Sciatic nerve (tissue), 2 donors: ENCODE results near the gene ZYG11B. TPM values are rescaled to one million over a fixed set of nuclear protein-coding genes. Genes with fewer than 3 reads are reported as not detected.
A peak's percentile ranks its signal among the peaks of the same experiment; 100 is the strongest.
"Not testable (repeated sequence)": the region's sequence is repeated elsewhere in the genome, so short reads cannot be mapped to it uniquely, and the experiment has no call there.

Experiments
- ATAC-seq: fragments of 200-7000 bp; cut with Tn5 transposase; one replicate; pipeline ENCODE4 v1.9.1; 2020; ENCODE audit warnings: mild to moderate bottlenecking, moderate library complexity
- DNase-seq: peaks from one replicate; pipeline ENCODE4 v3.0.0-alpha.2; 2020; ENCODE audit warnings: low spot score
- intact Hi-C: fragments of 100-400 bp; cut with DNase I; formaldehyde crosslinking; loops from one replicate; pipeline ENCODE4 v1.14.2; 2022
- total RNA-seq: library from RNA; stranded (reverse); fragmentation: NEBNext Ultra II Directional; extraction: Animal tissue kit (Norgen Biotek cat#: 25700); gene quantifications from one replicate; pipeline ENCODE4 v1.2.1, GENCODE V29; 2021
- donor health status: DM: no; HTN: no; CAD: no.
- donor health status: DM: no; HTN: no; CAD: no.

Gene ZYG11B
- total RNA-seq: 36.4 TPM

GRCh38 chr1:52726265-52727113 is at the start of gene ZYG11B:
TSS of gene ZYG11B (plus strand) at chr1:52726453. CDS start at chr1:52726654, 201 bp downstream.
- intact Hi-C loops: no loop called here
- peak; percentile 94 for DNase-seq
- peak; percentile 97 for ATAC-seq

- peak; percentile 54 for DNase-seq
- intact Hi-C loops: no loop called here
- peak; percentile 86 for ATAC-seq
Observed at GRCh38 chr1:52677076-52677806, 49.0 kb upstream of the ZYG11B start.

GRCh38 chr1:52679048-52679447 is 47.2 kb upstream of the ZYG11B start:
- ATAC-seq (no peak), DNase-seq (peak; percentile 7)
- intact Hi-C loops: no loop called here

- ATAC-seq: no peak
- no peak for DNase-seq
- intact Hi-C loops: no loop called here
Observed at GRCh38 chr1:52679498-52679897, 46.8 kb upstream of the ZYG11B start.

GRCh38 chr1:52680353-52680752 is 45.9 kb upstream of the ZYG11B start:
- DNase-seq: no peak
- intact Hi-C loops: no loop called here

GRCh38 chr1:52681136-52681535 is 45.1 kb upstream of the ZYG11B start:
- intact Hi-C loops: no loop called here
- DNase-seq: no peak
- no peak for ATAC-seq

More at GRCh38 chr1:52680353-52680752, 45.9 kb upstream of the ZYG11B start:
- no peak for ATAC-seq

- intact Hi-C loops: no loop called here
- DNase-seq: no peak
- no peak for ATAC-seq
Observed at GRCh38 chr1:52683367-52683940, 42.8 kb upstream of the ZYG11B start.

- ATAC-seq (no peak), DNase-seq (no peak)
- intact Hi-C loops: no loop called here
Observed at GRCh38 chr1:52684545-52684944, 41.7 kb upstream of the ZYG11B start.

- peak; percentile 83 for ATAC-seq
- peak; percentile 78 for DNase-seq
- intact Hi-C loops: not testable (repeated sequence)
Observed at GRCh38 chr1:52686261-52686751, 39.9 kb upstream of the ZYG11B start.

GRCh38 chr1:52686830-52687229 is 39.4 kb upstream of the ZYG11B start:
- ATAC-seq (no peak), DNase-seq (peak; percentile 4)
- intact Hi-C loops: no loop called here

GRCh38 chr1:52691821-52692220 is 34.4 kb upstream of the ZYG11B start:
- intact Hi-C loops: no loop called here
- DNase-seq (no peak), ATAC-seq (no peak)

- ATAC-seq (no peak), DNase-seq (no peak)
- intact Hi-C loops: no loop called here
Observed at GRCh38 chr1:52692697-52693096, 33.6 kb upstream of the ZYG11B start.

- DNase-seq, ATAC-seq, intact Hi-C loops: not testable (repeated sequence)
Observed at GRCh38 chr1:52693351-52693750, 32.9 kb upstream of the ZYG11B start.

- intact Hi-C loops: no loop called here
- ATAC-seq (no peak), DNase-seq (no peak)
Observed at GRCh38 chr1:52693843-52694242, 32.4 kb upstream of the ZYG11B start.

- DNase-seq (no peak), ATAC-seq (no peak)
- intact Hi-C loops: no loop called here
Observed at GRCh38 chr1:52695627-52696026, 30.6 kb upstream of the ZYG11B start.

GRCh38 chr1:52697795-52698674 is 28.2 kb upstream of the ZYG11B start, which contains the start of gene COA7:
TSS of gene COA7 (minus strand) at chr1:52698347. CDS start at chr1:52698326, 21 bp downstream.
- intact Hi-C loops: no loop called here
- ATAC-seq: peak; percentile 94
- DNase-seq: peak; percentile 93

GRCh38 chr1:52702886-52703787 is 23.1 kb upstream of the ZYG11B start:
- DNase-seq: peak; percentile 90
- ATAC-seq: peak; percentile 95
- intact Hi-C loops: no loop called here
